A673 (cell line): ENCODE results near the gene KIF23.

Experiments
- EZH2 ChIP-seq: fragments of 200-600 bp; sonication (generic); IDR thresholded peaks from 2 replicates; pipeline ENCODE4 v1.6.1; 2017; ENCODE audit warnings: borderline replicate concordance, low read depth, mild to moderate bottlenecking, mixed read lengths, antibody characterized with exemption, low read length; ENCODE audit not compliant: poor library complexity, severe bottlenecking
- TF ChIP-seq, protein P1 (sequence below): fragments of 300-800, 200-600 bp; sonication (generic); conservative IDR thresholded peaks from 2 replicates; pipeline ENCODE4 v1.5.1; 2017; ENCODE audit warnings: low read depth, mild to moderate bottlenecking, antibody characterized with exemption, low read length, moderate library complexity, mixed read lengths

DNA sequence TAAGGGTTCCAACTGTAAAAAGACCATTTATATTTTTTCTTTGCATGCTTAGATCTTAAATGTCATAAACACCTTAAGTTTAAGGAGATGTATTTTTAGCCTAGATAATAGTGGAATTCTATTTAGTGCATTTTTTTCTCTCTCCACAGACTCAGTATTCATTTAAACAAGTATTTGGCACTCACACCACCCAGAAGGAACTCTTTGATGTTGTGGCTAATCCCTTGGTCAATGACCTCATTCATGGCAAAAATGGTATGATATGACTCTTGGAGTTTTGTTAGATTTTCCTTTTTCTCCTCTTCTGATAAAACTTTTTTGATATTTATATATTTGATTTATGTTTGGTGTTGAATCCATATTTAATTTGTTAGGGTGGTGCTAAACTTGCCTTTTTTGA lies 7.3 kb downstream of the KIF23 start:
- no peak for TF ChIP-seq EZH2
- TF ChIP-seq, protein P1, sequence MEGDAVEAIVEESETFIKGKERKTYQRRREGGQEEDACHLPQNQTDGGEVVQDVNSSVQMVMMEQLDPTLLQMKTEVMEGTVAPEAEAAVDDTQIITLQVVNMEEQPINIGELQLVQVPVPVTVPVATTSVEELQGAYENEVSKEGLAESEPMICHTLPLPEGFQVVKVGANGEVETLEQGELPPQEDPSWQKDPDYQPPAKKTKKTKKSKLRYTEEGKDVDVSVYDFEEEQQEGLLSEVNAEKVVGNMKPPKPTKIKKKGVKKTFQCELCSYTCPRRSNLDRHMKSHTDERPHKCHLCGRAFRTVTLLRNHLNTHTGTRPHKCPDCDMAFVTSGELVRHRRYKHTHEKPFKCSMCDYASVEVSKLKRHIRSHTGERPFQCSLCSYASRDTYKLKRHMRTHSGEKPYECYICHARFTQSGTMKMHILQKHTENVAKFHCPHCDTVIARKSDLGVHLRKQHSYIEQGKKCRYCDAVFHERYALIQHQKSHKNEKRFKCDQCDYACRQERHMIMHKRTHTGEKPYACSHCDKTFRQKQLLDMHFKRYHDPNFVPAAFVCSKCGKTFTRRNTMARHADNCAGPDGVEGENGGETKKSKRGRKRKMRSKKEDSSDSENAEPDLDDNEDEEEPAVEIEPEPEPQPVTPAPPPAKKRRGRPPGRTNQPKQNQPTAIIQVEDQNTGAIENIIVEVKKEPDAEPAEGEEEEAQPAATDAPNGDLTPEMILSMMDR = no peak
